H1 (cell line): ENCODE results near the gene BCAR3.

ENCODE experiments used
- ASH2L ChIP-seq: fragments of 200-600, 300-600 bp; sonication (generic); IDR thresholded peaks from one replicate; pipeline ENCODE4 v1.7.1; 2017; ENCODE audit warnings: low read length
- CEBPB ChIP-seq: IDR thresholded peaks from 2 replicates; pipeline ENCODE4 v1.6.1; 2012; ENCODE audit warnings: low read depth, low read length
- POLR2AphosphoS5 ChIP-seq: IDR thresholded peaks from 2 replicates; pipeline ENCODE4 v1.6.1; 2011; ENCODE audit warnings: low read depth, low read length
- RFX5 ChIP-seq: IDR thresholded peaks from 2 replicates; pipeline ENCODE4 v1.6.1; 2011; ENCODE audit warnings: low read depth, low read length, improper control_type of control experiment, borderline replicate concordance
- SP2 ChIP-seq: IDR thresholded peaks from 2 replicates; pipeline ENCODE4 v1.6.1; 2012; ENCODE audit warnings: mild to moderate bottlenecking, low read length, inconsistent platforms
- TAF1 ChIP-seq: IDR thresholded peaks from 2 replicates; pipeline ENCODE4 v1.6.1; 2011; ENCODE audit warnings: mild to moderate bottlenecking, low read depth, low read length
- TF ChIP-seq, protein P1 (sequence below), 3 experiments: IDR thresholded peaks; 1 replicate in 2 of 3; 2 replicates in 1 of 3; pipeline versions ENCODE4 v1.5.1 to v1.6.1; 2011; ENCODE audit warnings: low read length in 3 of 3, mild to moderate bottlenecking in 3 of 3, inconsistent platforms in 2 of 3, low read depth in 1 of 3, moderate library complexity in 1 of 3; ENCODE audit not compliant: insufficient read depth in 1 of 3; ENCODE audit errors: control extremely low read depth in 1 of 3

DNA sequence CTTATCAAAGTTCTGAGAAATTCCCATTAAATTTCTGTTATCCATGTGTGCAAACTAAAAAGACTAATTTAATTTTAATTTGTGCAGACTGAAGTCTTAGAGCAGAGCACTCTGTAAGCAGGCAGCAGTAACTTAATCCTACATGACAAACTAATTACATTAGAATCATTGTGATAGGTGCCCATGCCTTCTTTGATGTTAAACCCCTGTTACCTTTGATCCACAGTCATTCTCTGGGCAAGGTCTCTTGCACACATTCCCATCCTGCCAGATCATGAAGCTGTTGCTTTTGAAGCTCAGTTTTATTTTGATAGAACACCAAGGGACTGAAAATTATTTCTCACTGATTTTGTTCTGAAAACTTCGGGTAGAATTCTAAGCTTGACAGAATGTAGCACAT lies 77.2 kb downstream of the BCAR3 start:
- TF ChIP-seq SP2, result no peak
- TF ChIP-seq ASH2L, result no peak
- TF ChIP-seq TAF1, result no peak
- no peak for TF ChIP-seq POLR2AphosphoS5
- no peak for TF ChIP-seq RFX5
- TF ChIP-seq, protein P1, sequence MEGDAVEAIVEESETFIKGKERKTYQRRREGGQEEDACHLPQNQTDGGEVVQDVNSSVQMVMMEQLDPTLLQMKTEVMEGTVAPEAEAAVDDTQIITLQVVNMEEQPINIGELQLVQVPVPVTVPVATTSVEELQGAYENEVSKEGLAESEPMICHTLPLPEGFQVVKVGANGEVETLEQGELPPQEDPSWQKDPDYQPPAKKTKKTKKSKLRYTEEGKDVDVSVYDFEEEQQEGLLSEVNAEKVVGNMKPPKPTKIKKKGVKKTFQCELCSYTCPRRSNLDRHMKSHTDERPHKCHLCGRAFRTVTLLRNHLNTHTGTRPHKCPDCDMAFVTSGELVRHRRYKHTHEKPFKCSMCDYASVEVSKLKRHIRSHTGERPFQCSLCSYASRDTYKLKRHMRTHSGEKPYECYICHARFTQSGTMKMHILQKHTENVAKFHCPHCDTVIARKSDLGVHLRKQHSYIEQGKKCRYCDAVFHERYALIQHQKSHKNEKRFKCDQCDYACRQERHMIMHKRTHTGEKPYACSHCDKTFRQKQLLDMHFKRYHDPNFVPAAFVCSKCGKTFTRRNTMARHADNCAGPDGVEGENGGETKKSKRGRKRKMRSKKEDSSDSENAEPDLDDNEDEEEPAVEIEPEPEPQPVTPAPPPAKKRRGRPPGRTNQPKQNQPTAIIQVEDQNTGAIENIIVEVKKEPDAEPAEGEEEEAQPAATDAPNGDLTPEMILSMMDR (IDR thresholded peaks at IDR 0.05; ENCODE audit: control extremely low read depth in 1 of 3, insufficient read depth in 1 of 3, low read depth in 1 of 3, low read length in 3 of 3), result no peak
- TF ChIP-seq CEBPB, result no peak
